RWPE2 (cell line): ENCODE results near the gene CRISPLD2.

Source experiments
- ATAC-seq: fragments of 200-7000 bp; cut with Tn5 transposase; 3 replicates; pipeline ENCODE4 v1.9.1; 2021; ENCODE audit warnings: low read depth
- DNase-seq: peaks from one replicate; pipeline ENCODE4 v3.0.0-alpha.2; 2020; ENCODE audit warnings: low spot score
- H3K27ac ChIP-seq: fragments of 450-650 bp; 2 replicates; pipeline ENCODE4 v1.5.1; 2017; ENCODE audit warnings: mild to moderate bottlenecking; ENCODE audit not compliant: poor library complexity, severe bottlenecking
- H3K27me3 ChIP-seq: fragments of 250-450 bp; sonication (Bioruptor Pico); 2 replicates; pipeline ENCODE4 v1.5.1; 2021; ENCODE audit warnings: mild to moderate bottlenecking, moderate library complexity; ENCODE audit not compliant: insufficient read depth, poor library complexity, severe bottlenecking
- H3K36me3 ChIP-seq: fragments of 250-450 bp; sonication (Bioruptor Pico); 2 replicates; pipeline ENCODE4 v1.5.1; 2020; ENCODE audit warnings: low read depth, mild to moderate bottlenecking, moderate library complexity
- H3K4me1 ChIP-seq: fragments of 250-450 bp; sonication (Bioruptor Pico); 2 replicates; pipeline ENCODE4 v1.5.1; 2021; ENCODE audit warnings: mild to moderate bottlenecking, moderate library complexity; ENCODE audit not compliant: insufficient read depth, poor library complexity, severe bottlenecking
- H3K4me3 ChIP-seq: fragments of 250-450 bp; sonication (Bioruptor Pico); 2 replicates; pipeline ENCODE4 v1.5.1; 2021; ENCODE audit warnings: mild to moderate bottlenecking, moderate library complexity; ENCODE audit not compliant: severe bottlenecking
- H3K9me3 ChIP-seq: fragments of 250-450 bp; sonication (Bioruptor Pico); 2 replicates; pipeline ENCODE4 v1.5.1; 2021; ENCODE audit warnings: mild to moderate bottlenecking, moderate library complexity; ENCODE audit not compliant: severe bottlenecking
- CTCF ChIP-seq: fragments of 450-650 bp; IDR thresholded peaks from one replicate; pipeline ENCODE4 v1.5.1; 2017; ENCODE audit warnings: mild to moderate bottlenecking, moderate library complexity; ENCODE audit not compliant: poor library complexity, severe bottlenecking

The CRISPLD2 gene

DNA sequence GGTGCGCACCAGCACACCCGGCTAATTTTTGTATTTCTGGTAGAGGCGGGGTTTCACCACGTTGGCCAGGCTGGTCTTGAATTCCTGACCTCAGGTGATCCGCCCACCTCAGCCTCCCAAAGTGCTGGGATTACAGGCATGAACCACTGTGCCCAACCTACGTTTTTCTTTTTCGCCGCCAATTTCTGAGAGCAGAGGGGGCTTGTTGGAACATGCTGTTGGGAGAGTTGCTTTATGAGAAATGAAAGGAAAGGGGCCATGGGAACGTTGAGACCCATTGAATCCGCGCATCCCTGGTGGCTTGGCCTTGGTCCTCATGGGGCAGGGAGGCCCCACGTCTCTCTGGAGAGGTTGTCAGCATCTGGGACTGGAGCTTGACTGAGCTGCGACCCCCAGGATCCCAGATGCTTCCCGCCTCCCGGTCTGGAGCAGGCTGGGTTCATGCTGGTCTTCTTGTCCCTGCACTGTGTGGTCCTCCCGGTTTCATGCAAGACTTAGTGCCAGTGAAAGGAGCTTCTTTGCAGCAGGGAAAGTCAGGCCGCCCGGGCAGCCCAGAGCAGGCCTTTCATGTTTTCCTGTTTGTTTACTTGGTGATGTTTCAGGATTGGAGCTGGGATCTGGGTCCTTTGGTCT lies 22.8 kb downstream of the CRISPLD2 start:
- no peak for DNase-seq
- no peaks in the 10 kb centered on the region for H3K36me3 ChIP-seq
- peaks cover 11% of the 10 kb centered on the region for H3K4me1 ChIP-seq
- H3K27me3 ChIP-seq = no peaks in the 10 kb centered on the region
- no peaks in the 10 kb centered on the region for H3K9me3 ChIP-seq
- no peak for ATAC-seq
- H3K4me3 ChIP-seq = no peak overlapping the region
- TF ChIP-seq CTCF = no peak
- H3K27ac ChIP-seq = no peak overlapping the region

DNA sequence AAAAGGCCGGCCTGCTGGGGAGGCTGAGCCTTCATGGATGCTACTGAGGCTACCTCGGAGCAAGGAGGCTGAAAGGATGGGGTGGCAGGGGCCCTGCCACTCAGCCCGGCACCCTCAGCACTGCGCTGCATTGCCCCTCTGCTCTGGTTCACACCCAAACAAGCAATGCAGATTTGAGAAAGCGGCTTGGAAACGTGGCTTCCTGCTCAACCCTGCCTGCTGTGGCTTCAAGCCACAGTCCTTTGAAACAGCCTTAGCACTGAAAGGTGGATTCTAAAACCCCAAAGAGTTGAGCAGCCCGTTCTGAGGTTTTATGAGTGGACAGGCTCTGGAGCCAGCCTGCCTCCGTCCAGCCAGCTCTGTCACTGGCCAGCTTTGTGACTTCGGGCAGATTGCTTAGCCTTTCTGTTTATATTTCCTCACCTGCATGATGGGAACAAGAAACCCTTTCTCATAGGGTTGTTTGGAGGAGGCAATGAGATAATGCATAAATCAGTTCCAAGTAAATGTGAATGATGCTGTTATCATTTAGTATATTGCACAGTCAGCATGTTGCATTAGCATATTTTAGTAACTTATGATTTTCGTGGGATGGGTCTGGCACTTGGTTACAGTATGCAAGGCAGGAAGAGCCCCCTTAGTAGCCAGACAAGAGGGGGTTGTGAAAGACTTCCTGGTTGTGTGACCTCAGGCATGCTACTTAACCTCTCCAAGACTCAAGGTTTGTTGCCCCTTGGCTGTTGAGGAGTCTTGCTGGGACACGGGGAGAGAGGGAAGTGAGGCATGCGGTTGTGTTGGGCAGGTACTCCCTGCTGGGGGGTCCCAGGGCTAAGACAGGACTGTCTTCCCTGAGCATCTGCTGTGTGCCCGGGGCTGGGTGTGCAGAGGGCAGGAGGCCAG lies 23.6 kb downstream of the CRISPLD2 start:
- no peaks in the 10 kb centered on the region for H3K36me3 ChIP-seq
- no peak for TF ChIP-seq CTCF
- no peaks in the 10 kb centered on the region for H3K27me3 ChIP-seq
- H3K4me3 ChIP-seq = no peak overlapping the region
- H3K4me1 ChIP-seq = peaks cover 7% of the 10 kb centered on the region
- no peak for DNase-seq
- ATAC-seq = no peak
- H3K27ac ChIP-seq = no peak overlapping the region
- H3K9me3 ChIP-seq = no peaks in the 10 kb centered on the region

- H3K36me3 ChIP-seq = no peaks in the 10 kb centered on the region
- no peak overlapping the region for H3K4me3 ChIP-seq
- ATAC-seq (peak; percentile 15; the same call in 1 of the 3 replicates), DNase-seq (no peak)
- TF ChIP-seq CTCF = no peak
- H3K27me3 ChIP-seq = no peaks in the 10 kb centered on the region
- no peaks in the 10 kb centered on the region for H3K9me3 ChIP-seq
- H3K27ac ChIP-seq = no peak overlapping the region
- H3K4me1 ChIP-seq = peaks cover 7% of the 10 kb centered on the region
These were observed 24.2 kb downstream of the CRISPLD2 start for GRCh38 chr16:84844049-84844350.

DNA sequence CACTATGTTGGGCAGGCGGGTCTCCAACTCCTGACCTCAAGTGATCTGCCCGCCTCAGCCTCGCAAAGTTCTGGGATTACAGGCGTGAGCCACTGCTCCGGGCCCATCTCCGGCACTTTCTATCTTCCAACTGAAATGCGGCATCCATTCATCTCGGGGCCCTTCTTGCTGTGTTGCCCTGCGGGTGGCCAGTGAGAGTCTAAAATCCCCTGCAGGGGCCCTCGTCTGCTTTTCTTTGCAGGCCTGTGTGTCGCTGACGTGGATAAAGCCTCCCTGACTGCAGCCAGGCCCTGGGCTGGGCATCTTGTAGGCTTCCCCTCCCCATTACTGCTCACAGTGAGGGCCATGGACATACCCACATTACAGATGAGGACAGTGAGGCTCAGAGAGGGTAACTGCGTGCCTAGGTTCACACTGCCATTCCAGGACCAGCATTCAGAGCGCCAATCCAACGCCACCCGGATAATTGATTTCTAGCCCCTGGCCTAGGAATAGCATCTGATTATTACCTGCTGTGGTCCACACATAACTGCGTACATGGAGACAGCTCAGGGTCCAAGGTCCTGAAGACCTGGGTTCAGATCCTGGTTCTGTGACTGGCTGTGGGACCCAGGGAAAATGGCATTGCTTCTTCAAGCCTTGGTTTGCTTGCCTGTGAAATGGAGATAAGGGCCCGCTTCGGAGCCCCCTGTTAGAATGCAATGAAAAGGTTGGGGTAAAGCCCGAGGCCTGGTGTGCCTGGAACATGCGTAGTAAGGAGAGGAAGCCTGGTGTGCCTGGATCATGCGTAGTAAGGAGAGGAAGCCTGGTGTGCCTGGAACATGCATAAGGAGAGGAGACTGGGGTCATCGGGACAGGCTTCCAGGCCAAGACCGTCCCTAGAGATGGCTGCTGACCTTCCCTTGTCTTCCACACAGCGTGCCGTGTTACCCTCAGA lies 25.0 kb downstream of the CRISPLD2 start:
- DNase-seq (no peak), ATAC-seq (no peak)
- no peak overlapping the region for H3K27ac ChIP-seq
- no peak overlapping the region for H3K4me3 ChIP-seq
- H3K36me3 ChIP-seq = no peaks in the 10 kb centered on the region
- H3K4me1 ChIP-seq = peaks cover 7% of the 10 kb centered on the region
- no peaks in the 10 kb centered on the region for H3K9me3 ChIP-seq
- no peaks in the 10 kb centered on the region for H3K27me3 ChIP-seq
- no peak for TF ChIP-seq CTCF
